HG02840 (cell line): ENCODE data around the gene SERPINA6.
"Not testable (repeated sequence)": the region's sequence is repeated elsewhere in the genome, so short reads cannot be mapped to it uniquely, and the experiment has no call there.

Experiments used
- ATAC-seq: cut with Tn5 transposase; IDR thresholded peaks from one replicate; pipeline ENCODE4 v1.9.1; 2021; ENCODE audit warnings: mild to moderate bottlenecking, moderate library complexity, moderate number of reproducible peaks; ENCODE audit not compliant: unreplicated experiment, low FRiP score

Gene SERPINA6

GRCh38 chr14:94329857-94330256 lies 6.7 kb upstream of the SERPINA6 start:
- no peak for ATAC-seq

GRCh38 chr14:94328196-94328595 lies 5.1 kb upstream of the SERPINA6 start:
- no peak for ATAC-seq

- ATAC-seq = no peak
Measured at GRCh38 chr14:94321421-94322271, 1.5 kb downstream of the SERPINA6 start.

- no peak for ATAC-seq
Measured at GRCh38 chr14:94320243-94320642, 2.9 kb downstream of the SERPINA6 start.

- ATAC-seq = no peak
Measured at GRCh38 chr14:94317259-94317658, 5.9 kb downstream of the SERPINA6 start.

GRCh38 chr14:94316692-94317091 lies 6.4 kb downstream of the SERPINA6 start:
- no peak for ATAC-seq

- no peak for ATAC-seq
Measured at GRCh38 chr14:94314890-94315289, 8.2 kb downstream of the SERPINA6 start.

GRCh38 chr14:94313991-94314655 lies 9.0 kb downstream of the SERPINA6 start:
- no peak for ATAC-seq

GRCh38 chr14:94312481-94313246 lies 10.5 kb downstream of the SERPINA6 start:
- ATAC-seq = no peak

GRCh38 chr14:94310248-94310647 lies 12.9 kb downstream of the SERPINA6 start:
- no peak for ATAC-seq

GRCh38 chr14:94309721-94310120 lies 13.4 kb downstream of the SERPINA6 start:
- ATAC-seq = no peak

GRCh38 chr14:94307410-94307992 lies 15.6 kb downstream of the SERPINA6 start:
- ATAC-seq = no peak

GRCh38 chr14:94306047-94306978 lies 16.8 kb downstream of the SERPINA6 start:
- ATAC-seq = no peak

- no peak for ATAC-seq
Measured at GRCh38 chr14:94305620-94306019, 17.5 kb downstream of the SERPINA6 start.

- no peak for ATAC-seq
Measured at GRCh38 chr14:94304243-94304642, 18.9 kb downstream of the SERPINA6 start.

GRCh38 chr14:94303111-94303510 lies 20.0 kb downstream of the SERPINA6 start:
- no peak for ATAC-seq

GRCh38 chr14:94298130-94298529 lies 25.0 kb downstream of the SERPINA6 start:
- ATAC-seq = no peak

- not testable (repeated sequence) for ATAC-seq
Measured at GRCh38 chr14:94296181-94296545, 27.0 kb downstream of the SERPINA6 start.

GRCh38 chr14:94295360-94296180 lies 27.6 kb downstream of the SERPINA6 start:
- no peak for ATAC-seq
